Left cardiac atrium (tissue), 4 donors: ENCODE measurements around the gene FOXF1. TPM values are rescaled to one million over a fixed set of nuclear protein-coding genes. Genes with fewer than 3 reads are reported as not detected.

Experiments
- ATAC-seq, 2 donors: fragments of 200-7000 bp; cut with Tn5 transposase; one replicate each; pipeline ENCODE4 v1.9.1; 2020; ENCODE audit warnings: mild to moderate bottlenecking in 2 of 2, moderate library complexity in 2 of 2
- DNase-seq: peaks from one replicate; pipeline ENCODE4 v3.0.0-alpha.2; 2020
- intact Hi-C, 2 donors: fragments of 100-400 bp; cut with DNase I; formaldehyde crosslinking; loops; one replicate each; pipeline versions ENCODE4 v1.14.1 to v1.15.1; 2022 to 2023
- total RNA-seq, 2 donors: library from RNA; stranded (reverse); fragmentation: NEBNext Ultra II Directional; extraction: Animal tissue kit (Norgen Biotek cat#: 25700); gene quantifications; one replicate each; pipeline ENCODE4 v1.2.1, GENCODE V29; 2021
- donor health status: DM: no; HTN: yes; CAD: no.
- donor health status: DM: no; HTN: yes; CAD: no; lungs with severe emphysema.
- donor health status: DM: yes; HTN: yes; CAD: no.
- donor health status: Dilated cardiomyopathy.

The FOXF1 gene
- total RNA-seq, 2 donors from 2014 or later: 0.24 to 0.41 TPM

DNA sequence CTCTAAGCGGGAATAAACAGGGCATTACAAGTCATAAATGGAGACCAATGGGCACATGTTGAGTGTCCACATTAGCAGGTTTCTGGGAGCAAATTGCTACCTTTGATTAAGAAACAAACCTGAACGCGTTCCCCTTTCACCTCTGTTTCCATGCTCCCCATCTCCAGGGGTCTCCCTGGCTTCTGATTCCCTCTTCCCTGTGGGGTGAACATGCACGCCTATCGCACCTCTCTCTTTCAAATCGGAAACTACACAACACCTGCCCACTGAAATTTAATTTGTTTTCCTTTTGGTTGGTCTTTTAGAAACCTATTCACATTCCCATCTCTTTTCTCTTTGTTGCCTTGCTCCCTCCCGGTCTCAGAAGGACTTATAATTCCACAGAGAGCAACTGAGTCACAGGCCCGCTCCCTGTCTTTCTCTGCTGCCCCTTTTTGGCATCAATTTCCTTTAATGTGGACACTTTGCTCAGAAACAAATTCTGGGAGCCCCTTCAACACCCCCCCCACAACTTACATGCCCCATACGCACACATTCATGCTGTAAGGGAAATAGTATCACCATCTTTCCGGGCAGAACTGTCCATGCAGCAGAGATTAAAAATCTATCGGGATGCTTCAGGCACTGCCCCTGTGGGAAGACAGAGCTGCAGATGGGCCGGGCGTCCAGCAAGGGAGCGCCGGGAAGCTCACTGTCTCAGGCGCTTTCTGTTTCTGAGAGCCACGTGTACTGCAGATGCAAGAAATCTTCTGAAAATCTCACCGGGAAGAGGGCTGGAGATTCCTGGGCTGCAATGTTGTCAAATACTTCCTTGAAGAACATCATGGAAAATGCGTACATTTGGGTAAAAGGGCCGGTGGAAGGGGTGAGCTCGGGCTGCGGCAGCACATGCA is 7.2 kb upstream of the FOXF1 start:
- intact Hi-C loops: no loop called here
- ATAC-seq (no peak), DNase-seq (no peak)

- no peak for DNase-seq
- ATAC-seq: no peak
- intact Hi-C loops: no loop called here
Observed at GRCh38 chr16:86503830-86504229, 6.5 kb upstream of the FOXF1 start.

DNA sequence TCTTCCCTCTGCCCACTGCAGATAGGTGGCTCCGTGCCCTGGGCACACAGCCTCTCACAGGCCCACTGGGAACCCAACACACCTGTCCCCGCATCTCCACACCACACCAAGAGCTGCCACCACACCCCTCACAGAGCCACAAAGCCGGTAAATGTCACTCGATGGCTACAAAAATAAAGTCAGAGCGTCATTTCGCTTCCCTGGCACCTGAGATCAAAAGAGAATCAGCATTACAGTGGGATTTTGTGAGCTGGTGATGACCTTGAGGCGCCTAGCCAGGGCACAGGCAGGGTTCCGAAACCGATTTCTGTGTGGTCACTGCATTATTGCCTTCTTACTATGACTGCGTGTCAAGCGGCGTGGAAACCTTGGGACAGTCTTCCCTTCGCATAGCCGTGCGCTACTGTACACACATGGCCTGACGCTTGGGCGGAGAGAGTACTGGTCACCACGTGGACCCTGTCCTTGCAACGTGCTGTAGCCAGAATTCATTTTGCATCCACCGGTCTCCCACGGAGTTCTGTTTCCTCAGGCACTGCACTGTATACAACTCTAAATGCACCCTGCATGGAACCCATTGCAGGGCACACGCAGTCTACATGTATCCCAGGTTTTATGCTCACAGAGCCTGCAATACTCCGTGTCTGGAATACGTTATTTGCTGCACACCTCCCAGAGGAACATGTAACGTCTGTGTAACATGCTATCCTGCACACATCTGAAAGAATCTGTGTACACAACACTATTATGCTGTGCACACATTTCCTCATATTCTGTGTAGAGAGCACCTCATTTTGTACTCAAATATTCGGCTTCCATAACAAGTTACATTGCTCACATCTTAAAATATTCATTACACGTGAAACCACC is 5.8 kb upstream of the FOXF1 start:
- ATAC-seq (no peak), DNase-seq (no peak)
- intact Hi-C loops: no loop called here

- intact Hi-C loops: no loop called here
- ATAC-seq: no peak
- DNase-seq: no peak
Observed at GRCh38 chr16:86505185-86505898, 5.0 kb upstream of the FOXF1 start.

DNA sequence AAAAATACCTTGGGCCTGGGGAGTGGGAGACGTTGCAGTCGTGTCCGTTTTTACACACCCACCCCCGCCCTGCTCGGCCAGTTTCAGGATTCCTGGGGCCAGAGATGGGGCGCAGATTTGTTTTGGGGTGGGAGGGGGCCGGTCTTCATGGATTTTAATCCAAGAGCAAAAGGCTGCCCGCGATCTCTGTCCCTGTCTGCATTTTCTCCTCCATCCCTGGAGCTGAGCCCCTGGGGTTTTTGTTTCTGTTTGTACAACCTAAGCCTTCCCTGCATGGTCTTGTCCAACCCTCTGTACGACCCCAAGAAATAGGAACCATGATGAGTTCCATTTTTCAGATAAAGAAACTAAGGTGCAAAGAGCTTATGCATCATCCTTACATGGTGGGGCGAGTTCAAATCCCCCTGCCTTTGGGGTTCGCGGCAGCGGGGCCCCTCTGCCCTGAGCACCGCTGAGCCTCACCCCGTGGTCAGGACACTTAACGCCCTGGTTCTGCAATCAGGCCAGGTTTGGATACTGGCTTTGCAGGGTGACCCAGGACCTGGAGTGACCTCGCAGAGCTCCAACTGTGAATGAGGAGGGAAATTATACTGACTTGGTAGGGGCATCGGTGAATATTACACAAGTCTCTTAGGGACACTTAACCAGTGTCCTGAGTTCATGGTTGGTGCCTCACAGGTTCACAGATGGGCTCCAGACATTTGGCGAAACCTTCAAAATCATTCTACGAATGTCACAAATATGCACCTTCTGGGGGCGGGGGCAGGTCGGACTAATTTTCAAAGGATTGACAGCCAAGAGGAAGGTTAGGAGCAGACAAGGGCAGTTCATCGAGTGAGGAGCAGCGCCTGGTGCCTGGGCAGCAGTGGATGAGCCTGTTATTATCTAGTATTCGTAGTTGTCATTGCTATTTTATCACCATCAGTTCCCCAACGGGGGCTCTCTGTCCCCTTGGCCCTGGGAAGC is 4.1 kb upstream of the FOXF1 start:
- DNase-seq (no peak), ATAC-seq (no peak)
- intact Hi-C loops: no loop called here

GRCh38 chr16:86507173-86508027 is 2.9 kb upstream of the FOXF1 start:
- ATAC-seq (no peak), DNase-seq (no peak)
- intact Hi-C loops: no loop called here

DNA sequence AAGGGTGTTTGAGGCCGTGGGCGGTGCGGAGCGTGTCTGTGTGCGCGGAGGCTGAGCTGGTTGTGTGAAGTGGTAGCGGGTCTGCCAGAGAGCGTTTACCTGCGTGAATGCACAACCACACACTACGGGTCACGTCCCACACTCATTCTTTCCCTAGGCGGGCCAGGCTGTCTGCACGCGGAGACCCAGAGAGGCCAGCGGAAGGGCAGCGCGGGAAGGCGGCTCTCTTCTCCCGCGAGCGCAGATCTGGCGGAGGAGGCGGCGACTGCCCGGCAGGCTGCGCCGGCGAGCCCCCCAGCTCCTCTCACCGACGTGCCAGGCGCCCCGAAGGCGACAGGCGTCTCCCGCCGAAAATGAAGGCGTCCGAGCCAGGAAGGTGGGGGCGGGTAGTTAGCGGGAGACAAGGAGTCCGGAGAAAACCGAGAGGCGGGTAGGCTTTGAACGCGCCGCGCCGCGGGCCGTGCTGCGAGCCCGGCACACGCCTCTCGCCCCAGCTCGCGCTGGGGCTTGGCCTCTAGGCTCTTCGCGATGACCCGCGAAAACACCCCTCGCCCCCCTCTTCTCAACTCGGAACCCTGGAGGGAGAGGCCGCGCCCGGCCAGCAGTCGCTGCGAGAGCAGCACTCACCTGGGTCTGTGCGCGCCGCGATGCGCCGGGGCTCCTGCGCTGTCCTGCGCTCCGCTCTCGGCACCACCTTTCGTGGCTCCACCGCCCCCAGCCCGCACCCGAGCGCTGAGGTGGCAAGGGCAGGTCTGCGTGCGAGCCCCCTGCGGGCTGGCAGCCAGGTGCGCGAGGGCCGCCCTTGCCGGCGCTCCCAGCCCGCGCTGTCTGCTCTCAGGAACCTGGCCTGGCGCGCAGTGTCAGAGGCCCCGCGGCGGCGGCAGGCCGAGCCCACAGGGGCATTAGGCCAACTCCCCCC is 2.0 kb upstream of the FOXF1 start:
- ATAC-seq (no peak), DNase-seq (no peak)
- intact Hi-C loops: no loop called here

- intact Hi-C loops: no loop called here
- ATAC-seq (peak; percentile 50 to 74), DNase-seq (peak; percentile 56)
Observed at GRCh38 chr16:86508947-86509758, 1.2 kb upstream of the FOXF1 start.

GRCh38 chr16:86509759-86510464 is 415 bp upstream of the FOXF1 start:
- ATAC-seq (peak; percentile 46 to 75), DNase-seq (peak; percentile 53)
- intact Hi-C loops: no loop called here

GRCh38 chr16:86511317-86512161 is 1.2 kb downstream of the FOXF1 start:
- DNase-seq (no peak), ATAC-seq (no peak)
- intact Hi-C loops: no loop called here

DNA sequence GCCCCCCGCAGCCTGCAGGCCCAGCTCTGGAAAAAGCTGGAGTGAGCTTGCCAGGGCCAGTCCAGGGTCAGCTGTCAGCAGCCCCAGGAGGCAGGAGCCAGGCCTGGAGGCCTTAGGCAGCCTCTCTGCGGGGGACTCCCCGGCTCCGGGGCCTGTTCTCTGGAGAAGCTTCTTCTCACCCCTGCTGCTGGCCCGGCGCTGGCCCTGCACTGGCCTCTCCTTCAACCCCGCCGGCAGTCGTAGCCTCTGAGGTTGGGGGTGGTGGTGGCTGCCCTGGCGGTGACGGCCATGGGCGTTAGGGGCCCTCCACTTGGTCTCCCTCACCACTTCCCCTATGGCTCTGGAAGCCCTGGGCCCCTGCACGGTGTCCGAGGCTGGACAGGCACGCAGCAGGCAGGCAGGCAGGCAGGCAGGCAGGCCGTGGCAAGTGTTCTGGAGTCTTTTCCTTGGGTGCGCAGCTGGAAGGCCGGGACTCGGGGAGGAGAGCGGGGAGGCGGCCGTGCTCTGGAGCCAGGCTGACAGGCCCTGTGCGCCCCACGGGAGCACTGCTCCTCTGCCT is 2.1 kb downstream of the FOXF1 start:
- intact Hi-C loops: no loop called here
- DNase-seq: no peak
- no peak for ATAC-seq

GRCh38 chr16:86512860-86513470 is 2.6 kb downstream of the FOXF1 start:
- ATAC-seq (no peak), DNase-seq (no peak)
- intact Hi-C loops: no loop called here

- DNase-seq (no peak), ATAC-seq (no peak)
- intact Hi-C loops: no loop called here
Observed at GRCh38 chr16:86513471-86514277, 3.3 kb downstream of the FOXF1 start.
